Measurements from ENCODE around the gene ENPP6. TPM values are rescaled to one million over a fixed set of nuclear protein-coding genes. Genes with fewer than 3 reads are reported as not detected.

Gene ENPP6
- polyA plus RNA-seq, 1 of the 3 experiments (the other 2 are of a cell fraction), result not detected

- CTCF ChIA-PET, result interaction anchor here (0.7 to 3.8 kb wide), 3 partner anchors 8 to 50 kb away, joined by 3 to 13 read pairs (median 4); no protein-coding TSS in a partner anchor
- TF ChIP-seq CHD2 (IDR thresholded peaks at IDR 0.05; ENCODE audit: low read length, partially characterized antibody) (no peak), SIN3A (IDR thresholded peaks at IDR 0.05; ENCODE audit: borderline replicate concordance, low read depth, low read length) (no peak), EP300 (IDR thresholded peaks at IDR 0.05; ENCODE audit: borderline replicate concordance in 1 of 2, low read depth in 1 of 2, low read length in 1 of 2) (no peak), NFIC (IDR thresholded peaks at IDR 0.05; ENCODE audit: borderline replicate concordance) (no peak), USF1 (IDR thresholded peaks at IDR 0.05; ENCODE audit: borderline replicate concordance, low read depth) (no peak), PBX3 (IDR thresholded peaks at IDR 0.05) (no peak), FOSL2 (IDR thresholded peaks at IDR 0.05; ENCODE audit: borderline replicate concordance, low read depth) (no peak), JUND (IDR thresholded peaks at IDR 0.05) (no peak), IRF3 (IDR thresholded peaks at IDR 0.05; ENCODE audit: low read depth, low read length) (no peak), GABPA (IDR thresholded peaks at IDR 0.05; ENCODE audit: low read depth) (no peak), TCF12 (IDR thresholded peaks at IDR 0.05) (no peak), NRF1 (IDR thresholded peaks at IDR 0.05; ENCODE audit: low read depth, low read length) (no peak), RXRA (IDR thresholded peaks at IDR 0.05; ENCODE audit: borderline replicate concordance, low read depth) (no peak), USF2 (IDR thresholded peaks at IDR 0.05; ENCODE audit: borderline replicate concordance, low read depth, low read length) (no peak)
- TF ChIP-seq, protein P1, sequence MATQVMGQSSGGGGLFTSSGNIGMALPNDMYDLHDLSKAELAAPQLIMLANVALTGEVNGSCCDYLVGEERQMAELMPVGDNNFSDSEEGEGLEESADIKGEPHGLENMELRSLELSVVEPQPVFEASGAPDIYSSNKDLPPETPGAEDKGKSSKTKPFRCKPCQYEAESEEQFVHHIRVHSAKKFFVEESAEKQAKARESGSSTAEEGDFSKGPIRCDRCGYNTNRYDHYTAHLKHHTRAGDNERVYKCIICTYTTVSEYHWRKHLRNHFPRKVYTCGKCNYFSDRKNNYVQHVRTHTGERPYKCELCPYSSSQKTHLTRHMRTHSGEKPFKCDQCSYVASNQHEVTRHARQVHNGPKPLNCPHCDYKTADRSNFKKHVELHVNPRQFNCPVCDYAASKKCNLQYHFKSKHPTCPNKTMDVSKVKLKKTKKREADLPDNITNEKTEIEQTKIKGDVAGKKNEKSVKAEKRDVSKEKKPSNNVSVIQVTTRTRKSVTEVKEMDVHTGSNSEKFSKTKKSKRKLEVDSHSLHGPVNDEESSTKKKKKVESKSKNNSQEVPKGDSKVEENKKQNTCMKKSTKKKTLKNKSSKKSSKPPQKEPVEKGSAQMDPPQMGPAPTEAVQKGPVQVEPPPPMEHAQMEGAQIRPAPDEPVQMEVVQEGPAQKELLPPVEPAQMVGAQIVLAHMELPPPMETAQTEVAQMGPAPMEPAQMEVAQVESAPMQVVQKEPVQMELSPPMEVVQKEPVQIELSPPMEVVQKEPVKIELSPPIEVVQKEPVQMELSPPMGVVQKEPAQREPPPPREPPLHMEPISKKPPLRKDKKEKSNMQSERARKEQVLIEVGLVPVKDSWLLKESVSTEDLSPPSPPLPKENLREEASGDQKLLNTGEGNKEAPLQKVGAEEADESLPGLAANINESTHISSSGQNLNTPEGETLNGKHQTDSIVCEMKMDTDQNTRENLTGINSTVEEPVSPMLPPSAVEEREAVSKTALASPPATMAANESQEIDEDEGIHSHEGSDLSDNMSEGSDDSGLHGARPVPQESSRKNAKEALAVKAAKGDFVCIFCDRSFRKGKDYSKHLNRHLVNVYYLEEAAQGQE (IDR thresholded peaks at IDR 0.05; ENCODE audit: low read depth, low read length), result no peak
- TF ChIP-seq, protein P2, sequence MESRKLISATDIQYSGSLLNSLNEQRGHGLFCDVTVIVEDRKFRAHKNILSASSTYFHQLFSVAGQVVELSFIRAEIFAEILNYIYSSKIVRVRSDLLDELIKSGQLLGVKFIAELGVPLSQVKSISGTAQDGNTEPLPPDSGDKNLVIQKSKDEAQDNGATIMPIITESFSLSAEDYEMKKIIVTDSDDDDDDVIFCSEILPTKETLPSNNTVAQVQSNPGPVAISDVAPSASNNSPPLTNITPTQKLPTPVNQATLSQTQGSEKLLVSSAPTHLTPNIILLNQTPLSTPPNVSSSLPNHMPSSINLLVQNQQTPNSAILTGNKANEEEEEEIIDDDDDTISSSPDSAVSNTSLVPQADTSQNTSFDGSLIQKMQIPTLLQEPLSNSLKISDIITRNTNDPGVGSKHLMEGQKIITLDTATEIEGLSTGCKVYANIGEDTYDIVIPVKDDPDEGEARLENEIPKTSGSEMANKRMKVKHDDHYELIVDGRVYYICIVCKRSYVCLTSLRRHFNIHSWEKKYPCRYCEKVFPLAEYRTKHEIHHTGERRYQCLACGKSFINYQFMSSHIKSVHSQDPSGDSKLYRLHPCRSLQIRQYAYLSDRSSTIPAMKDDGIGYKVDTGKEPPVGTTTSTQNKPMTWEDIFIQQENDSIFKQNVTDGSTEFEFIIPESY (IDR thresholded peaks at IDR 0.05; ENCODE audit: borderline replicate concordance, low read depth), result no peak
- whole genome bisulfite sequencing (ENCODE audit: low lambda C conversion rate), result 31% methylated on average over 7 of the region's 7 CpGs
Measured at GRCh38 chr4:184150102-184150839, 67.4 kb downstream of the ENPP6 start.

More at GRCh38 chr4:184150102-184150839, 67.4 kb downstream of the ENPP6 start:
- Histone ChIP-seq H3K9ac (no peak overlapping the region), H3K9me2 (no peaks in the 10 kb centered on the region), H3K27ac (ENCODE audit: low read depth in 2 of 2, low read length in 1 of 2) (no peak overlapping the region), H3K27me3 (ENCODE audit: insufficient read depth) (no peaks in the 10 kb centered on the region), H3K36me3 (replicated peaks in 1 of 2; ENCODE audit: control insufficient read depth in 1 of 2, insufficient read depth in 2 of 2, low read length in 1 of 2) (no peaks in the 10 kb centered on the region), H3K9me3 (no peaks in the 10 kb centered on the region), H3K4me3 (ENCODE audit: low read depth in 2 of 2, low read length in 1 of 2) (no peak overlapping the region), H3F3A (replicated peaks; ENCODE audit: insufficient read depth) (no peaks in the 10 kb centered on the region), H3K4me2 (no peak overlapping the region), H4K20me1 (ENCODE audit: insufficient read depth) (no peaks in the 10 kb centered on the region), H3K79me2 (ENCODE audit: insufficient read depth) (no peaks in the 10 kb centered on the region), H3K4me1 (ENCODE audit: control insufficient read depth in 1 of 2, insufficient read depth in 2 of 2, low read depth in 1 of 2, low read length in 1 of 2) (no peaks in the 10 kb centered on the region; a peak in 1 of 4 replicates), H2AFZ (ENCODE audit: low read depth) (no peak overlapping the region)
- no peak for DNase-seq
- POLR2A ChIA-PET, result no interaction called here

Data from SK-N-SH (cell line).